Astrocyte of the spinal cord (primary cell): Measurements from ENCODE around the gene ITGB1BP2.
"Not testable (repeated sequence)": the region's sequence is repeated elsewhere in the genome, so short reads cannot be mapped to it uniquely, and the experiment has no call there.

Source experiments
- DNase-seq: peaks from one replicate; pipeline ENCODE4 v3.0.0; 2011; ENCODE audit warnings: low read depth, low spot score
- H3K4me3 ChIP-seq: 2 replicates; pipeline ENCODE4 v1.5.1; 2011; ENCODE audit warnings: low read depth, mild to moderate bottlenecking, low read length, moderate library complexity
- CTCF ChIP-seq: IDR thresholded peaks from 2 replicates; pipeline ENCODE4 v1.5.1; 2012; ENCODE audit warnings: low read depth, mild to moderate bottlenecking, low read length, inconsistent platforms
- in situ Hi-C: cut with HindIII; loops from 2 replicates; pipeline ENCODE4 v1.10.0; 2017; ENCODE audit warnings: low sequenced_read_pairs

The ITGB1BP2 gene

GRCh38 chrX:71315917-71316316 is 14.4 kb downstream of the ITGB1BP2 start:
- TF ChIP-seq CTCF = no peak
- no peak overlapping the region for H3K4me3 ChIP-seq
- peak; percentile 53 for DNase-seq
- in situ Hi-C loops = no loop called here

GRCh38 chrX:71316959-71317358 is 15.4 kb downstream of the ITGB1BP2 start:
- H3K4me3 ChIP-seq, in situ Hi-C loops, DNase-seq: not testable (repeated sequence)

- TF ChIP-seq CTCF = no peak
- no peak for DNase-seq
- in situ Hi-C loops = no loop called here
- no peak overlapping the region for H3K4me3 ChIP-seq
These were observed 18.6 kb downstream of the ITGB1BP2 start for GRCh38 chrX:71320126-71320525.

GRCh38 chrX:71321731-71322130 is 20.2 kb downstream of the ITGB1BP2 start:
- no peak for TF ChIP-seq CTCF
- in situ Hi-C loops = no loop called here
- DNase-seq = no peak
- H3K4me3 ChIP-seq = no peak overlapping the region

GRCh38 chrX:71324452-71324851 is 22.9 kb downstream of the ITGB1BP2 start:
- in situ Hi-C loops, H3K4me3 ChIP-seq, DNase-seq: not testable (repeated sequence)

- TF ChIP-seq CTCF = no peak
- no peak for DNase-seq
- in situ Hi-C loops = no loop called here
- no peak overlapping the region for H3K4me3 ChIP-seq
These were observed 24.8 kb downstream of the ITGB1BP2 start for GRCh38 chrX:71326394-71326793.

- in situ Hi-C loops, DNase-seq, H3K4me3 ChIP-seq: not testable (repeated sequence)
These were observed 47.7 kb downstream of the ITGB1BP2 start for GRCh38 chrX:71349151-71349665.

- DNase-seq, in situ Hi-C loops, H3K4me3 ChIP-seq: not testable (repeated sequence)
These were observed 48.3 kb downstream of the ITGB1BP2 start for GRCh38 chrX:71349867-71350266.

GRCh38 chrX:71352439-71352838 is 50.9 kb downstream of the ITGB1BP2 start:
- H3K4me3 ChIP-seq, in situ Hi-C loops, DNase-seq: not testable (repeated sequence)
